Activated naive CD4-positive, alpha-beta T cell treated with Interleukin-2 at 50 U/mL for 16 hours (primary cell): ENCODE measurements around the gene HCRTR1.
"Not testable (repeated sequence)": the region's sequence is repeated elsewhere in the genome, so short reads cannot be mapped to it uniquely, and the experiment has no call there.

Experiments
- DNase-seq: peaks from one replicate; pipeline ENCODE4 v3.0.0-alpha.2; 2020

HCRTR1 gene

DNA sequence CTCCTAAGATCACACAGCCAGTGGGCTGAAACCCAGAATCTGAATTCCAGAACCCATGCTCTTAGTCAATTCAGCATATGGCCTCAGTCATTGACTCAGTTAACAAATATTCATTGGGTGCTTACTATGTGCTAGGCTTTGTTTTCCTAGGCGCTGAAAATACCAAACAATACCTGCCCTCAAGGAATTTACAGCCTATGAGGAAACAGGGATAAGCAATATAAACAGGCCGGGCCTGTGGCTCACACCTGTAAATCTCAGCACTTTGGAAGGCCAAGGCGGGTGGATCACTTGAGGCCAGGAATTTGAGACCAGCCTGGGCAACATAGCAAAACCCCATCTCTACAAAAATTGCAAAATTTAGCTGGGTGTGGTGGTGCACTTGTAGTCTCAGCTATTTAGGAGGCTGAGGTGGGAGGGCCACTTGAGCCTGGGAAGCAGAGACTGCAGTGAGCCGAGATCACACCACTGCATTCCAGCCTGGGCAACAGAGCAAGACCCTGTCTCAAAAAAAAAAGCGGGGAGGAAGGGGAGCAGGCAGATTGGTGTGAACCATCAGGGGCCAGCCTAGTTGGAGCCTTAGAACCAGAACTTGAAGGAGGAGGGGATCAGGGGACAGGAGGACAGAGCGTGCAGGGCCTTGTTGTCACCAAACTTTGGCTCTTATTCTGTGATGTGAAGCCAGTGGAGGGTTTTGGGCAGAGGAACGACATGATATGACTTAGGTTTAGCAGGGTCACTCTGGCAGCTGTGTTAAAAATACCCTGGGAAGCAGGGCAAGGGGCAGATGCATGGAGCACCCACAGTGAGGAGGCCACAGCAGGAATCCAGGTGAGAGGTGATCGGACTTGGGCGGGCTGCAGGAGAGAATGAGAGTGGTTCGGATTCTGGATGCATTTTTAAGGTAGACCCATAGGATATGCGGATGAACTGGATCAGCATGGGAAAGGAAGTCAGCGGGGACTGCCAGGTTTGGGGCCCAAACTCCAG, 35.4 kb upstream of the HCRTR1 start:
- no peak for DNase-seq

DNA sequence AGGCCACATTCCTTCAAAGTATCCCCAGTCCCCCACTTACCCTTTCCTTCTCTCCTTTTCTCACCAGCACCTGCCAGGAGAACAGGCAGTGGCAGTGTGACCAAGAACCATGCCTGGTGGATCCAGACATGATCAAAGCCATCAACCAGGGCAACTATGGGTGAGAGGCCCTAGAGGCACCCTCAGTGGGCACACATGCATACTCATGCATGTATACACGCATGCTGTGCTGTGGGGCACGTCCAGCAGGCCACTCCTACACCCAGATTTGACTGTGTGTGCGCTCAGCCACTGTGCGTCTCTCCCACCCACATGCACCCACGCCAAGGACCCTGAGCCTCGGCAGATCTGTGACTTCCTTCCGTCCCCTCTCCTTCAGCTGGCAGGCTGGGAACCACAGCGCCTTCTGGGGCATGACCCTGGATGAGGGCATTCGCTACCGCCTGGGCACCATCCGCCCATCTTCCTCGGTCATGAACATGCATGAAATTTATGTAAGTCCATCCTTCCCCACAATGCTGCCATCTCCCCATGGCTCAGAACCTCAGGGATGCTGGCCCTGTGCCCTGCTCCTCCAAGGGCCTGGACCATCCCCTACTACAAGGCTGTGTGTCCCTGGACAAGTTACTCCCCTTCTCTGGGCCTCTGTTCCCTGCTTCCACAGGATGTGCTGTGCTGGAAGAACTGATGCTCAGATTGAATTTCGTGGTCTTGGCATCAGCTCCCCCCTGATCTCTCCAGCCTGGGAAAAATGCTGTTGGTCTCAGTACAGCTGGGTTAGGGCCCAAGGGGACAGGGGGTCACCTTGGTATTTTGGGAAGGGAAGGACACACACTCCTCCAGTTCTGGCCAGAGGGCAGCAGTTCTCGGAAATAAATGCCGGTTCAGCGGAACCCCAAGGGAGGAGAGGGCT, 34.2 kb upstream of the HCRTR1 start:
- no peak for DNase-seq

DNA sequence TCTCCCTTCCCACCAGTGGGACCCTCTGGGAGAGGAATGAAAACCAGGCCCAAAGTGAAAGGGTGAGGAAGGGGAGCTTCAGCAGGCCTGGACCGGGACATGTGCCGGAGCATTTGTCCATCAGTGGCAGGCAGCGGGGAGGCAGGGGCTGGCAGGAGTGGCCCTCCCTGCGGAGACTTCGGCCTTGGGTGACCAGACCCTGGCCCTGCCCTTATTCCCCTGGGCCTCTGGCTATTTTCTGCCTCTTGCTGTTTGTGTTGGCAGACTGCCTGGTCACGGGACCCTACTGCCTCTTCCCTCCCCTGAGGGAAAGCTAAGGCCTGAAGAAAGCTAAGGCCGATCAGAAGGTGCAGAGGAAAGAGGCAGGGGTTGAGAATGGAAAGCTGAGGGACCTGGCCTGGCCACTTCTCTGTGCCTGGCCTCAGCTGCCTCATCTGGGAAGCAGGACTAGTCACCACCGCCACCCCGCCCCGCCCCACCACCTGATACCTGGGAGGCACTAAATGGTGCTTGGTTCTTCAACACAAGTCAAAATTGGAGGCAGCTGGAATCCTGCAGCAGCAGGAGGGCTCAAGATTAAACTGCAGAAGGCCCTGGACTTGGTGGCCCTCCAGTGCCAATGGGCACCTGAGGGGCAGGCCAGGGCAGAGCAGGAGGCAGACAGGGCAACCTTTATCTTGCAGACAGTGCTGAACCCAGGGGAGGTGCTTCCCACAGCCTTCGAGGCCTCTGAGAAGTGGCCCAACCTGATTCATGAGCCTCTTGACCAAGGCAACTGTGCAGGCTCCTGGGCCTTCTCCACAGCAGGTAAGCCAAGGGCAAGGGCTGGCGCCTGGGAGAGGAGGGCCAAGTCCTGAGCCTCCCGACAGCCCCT, 33.3 kb upstream of the HCRTR1 start:
- DNase-seq, result no peak

DNA sequence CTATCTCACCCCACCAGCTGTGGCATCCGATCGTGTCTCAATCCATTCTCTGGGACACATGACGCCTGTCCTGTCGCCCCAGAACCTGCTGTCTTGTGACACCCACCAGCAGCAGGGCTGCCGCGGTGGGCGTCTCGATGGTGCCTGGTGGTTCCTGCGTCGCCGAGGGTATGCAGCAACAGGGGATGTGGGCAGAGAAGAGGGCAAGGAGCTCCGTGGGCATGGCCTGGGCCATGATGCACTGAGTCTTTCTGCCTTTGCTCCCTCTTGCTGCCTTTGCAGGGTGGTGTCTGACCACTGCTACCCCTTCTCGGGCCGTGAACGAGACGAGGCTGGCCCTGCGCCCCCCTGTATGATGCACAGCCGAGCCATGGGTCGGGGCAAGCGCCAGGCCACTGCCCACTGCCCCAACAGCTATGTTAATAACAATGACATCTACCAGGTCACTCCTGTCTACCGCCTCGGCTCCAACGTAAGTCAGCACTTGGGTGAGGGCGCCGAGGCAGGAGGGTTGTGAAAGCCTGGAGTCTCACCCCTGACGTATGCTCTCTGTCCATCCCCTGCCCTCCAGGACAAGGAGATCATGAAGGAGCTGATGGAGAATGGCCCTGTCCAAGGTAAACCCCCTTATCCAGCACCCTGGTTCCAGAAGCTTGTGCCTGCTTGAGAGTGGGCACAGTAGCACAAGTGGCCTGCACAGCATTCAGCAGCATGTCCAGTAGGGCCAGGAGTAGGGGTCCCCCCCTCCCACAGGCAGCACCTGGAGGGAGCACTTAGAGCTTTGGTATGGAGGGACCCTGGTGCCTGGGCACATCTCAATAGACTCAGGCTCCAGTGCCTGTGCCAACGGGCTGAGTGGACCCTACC, 32.4 kb upstream of the HCRTR1 start:
- no peak for DNase-seq

DNA sequence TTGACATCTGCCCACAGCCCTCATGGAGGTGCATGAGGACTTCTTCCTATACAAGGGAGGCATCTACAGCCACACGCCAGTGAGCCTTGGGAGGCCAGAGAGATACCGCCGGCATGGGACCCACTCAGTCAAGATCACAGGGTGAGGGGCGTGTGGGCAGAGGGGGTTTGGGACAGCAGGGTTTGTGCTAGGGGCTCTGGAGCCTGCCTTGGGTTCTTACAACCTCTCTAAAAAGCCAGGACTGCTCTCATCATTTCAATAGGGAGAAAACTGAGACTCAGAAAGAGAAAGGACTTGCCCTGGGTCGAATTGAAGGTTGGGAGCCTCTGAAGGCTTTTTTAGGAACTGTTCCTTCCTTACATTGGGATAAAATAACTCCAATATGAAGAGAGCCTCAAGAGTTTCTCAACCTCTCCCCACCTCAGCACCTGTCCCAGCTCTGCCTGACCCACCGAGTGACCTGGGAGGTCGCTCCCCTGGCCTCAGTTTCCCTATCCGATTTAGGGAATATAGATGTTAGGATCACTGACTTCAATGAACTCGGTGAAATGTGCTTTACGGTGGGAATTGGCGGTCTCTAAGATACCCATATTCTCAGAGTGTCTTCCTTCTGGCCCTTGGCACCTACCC, 31.6 kb upstream of the HCRTR1 start:
- no peak for DNase-seq

DNA sequence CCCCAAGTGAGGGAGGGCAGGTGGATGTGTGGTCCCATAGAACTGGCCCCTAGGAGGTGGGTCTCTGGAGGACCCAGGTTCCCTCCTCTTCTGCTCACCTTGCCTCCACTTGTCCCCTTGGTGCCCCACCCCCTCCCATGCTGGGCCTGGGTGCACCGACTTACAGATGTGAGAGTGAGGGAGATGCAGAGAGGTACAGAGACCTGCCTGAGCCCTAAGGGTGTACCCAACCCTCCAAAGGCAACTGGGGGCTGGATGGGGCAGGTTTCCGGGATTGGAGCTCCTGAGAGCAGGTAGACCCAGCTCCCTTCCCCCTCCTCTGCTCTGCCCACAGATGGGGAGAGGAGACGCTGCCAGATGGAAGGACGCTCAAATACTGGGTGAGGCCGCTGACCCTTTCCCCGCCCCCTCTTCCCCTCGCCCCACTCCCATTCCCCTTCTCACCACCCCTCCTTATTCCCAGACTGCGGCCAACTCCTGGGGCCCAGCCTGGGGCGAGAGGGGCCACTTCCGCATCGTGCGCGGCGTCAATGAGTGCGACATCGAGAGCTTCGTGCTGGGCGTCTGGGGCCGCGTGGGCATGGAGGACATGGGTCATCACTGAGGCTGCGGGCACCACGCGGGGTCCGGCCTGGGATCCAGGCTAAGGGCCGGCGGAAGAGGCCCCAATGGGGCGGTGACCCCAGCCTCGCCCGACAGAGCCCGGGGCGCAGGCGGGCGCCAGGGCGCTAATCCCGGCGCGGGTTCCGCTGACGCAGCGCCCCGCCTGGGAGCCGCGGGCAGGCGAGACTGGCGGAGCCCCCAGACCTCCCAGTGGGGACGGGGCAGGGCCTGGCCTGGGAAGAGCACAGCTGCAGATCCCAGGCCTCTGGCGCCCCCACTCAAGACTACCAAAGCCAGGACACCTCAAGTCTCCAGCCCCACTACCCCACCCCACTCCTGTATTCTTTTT, 30.8 kb upstream of the HCRTR1 start:
- no peak for DNase-seq

DNA sequence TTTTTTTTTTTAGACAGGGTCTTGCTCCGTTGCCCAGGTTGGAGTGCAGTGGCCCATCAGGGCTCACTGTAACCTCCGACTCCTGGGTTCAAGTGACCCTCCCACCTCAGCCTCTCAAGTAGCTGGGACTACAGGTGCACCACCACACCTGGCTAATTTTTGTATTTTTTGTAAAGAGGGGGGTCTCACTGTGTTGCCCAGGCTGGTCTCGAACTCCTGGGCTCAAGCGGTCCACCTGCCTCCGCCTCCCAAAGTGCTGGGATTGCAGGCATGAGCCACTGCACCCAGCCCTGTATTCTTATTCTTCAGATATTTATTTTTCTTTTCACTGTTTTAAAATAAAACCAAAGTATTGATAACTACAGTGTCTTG, 30.2 kb upstream of the HCRTR1 start:
- DNase-seq, result not testable (repeated sequence)

DNA sequence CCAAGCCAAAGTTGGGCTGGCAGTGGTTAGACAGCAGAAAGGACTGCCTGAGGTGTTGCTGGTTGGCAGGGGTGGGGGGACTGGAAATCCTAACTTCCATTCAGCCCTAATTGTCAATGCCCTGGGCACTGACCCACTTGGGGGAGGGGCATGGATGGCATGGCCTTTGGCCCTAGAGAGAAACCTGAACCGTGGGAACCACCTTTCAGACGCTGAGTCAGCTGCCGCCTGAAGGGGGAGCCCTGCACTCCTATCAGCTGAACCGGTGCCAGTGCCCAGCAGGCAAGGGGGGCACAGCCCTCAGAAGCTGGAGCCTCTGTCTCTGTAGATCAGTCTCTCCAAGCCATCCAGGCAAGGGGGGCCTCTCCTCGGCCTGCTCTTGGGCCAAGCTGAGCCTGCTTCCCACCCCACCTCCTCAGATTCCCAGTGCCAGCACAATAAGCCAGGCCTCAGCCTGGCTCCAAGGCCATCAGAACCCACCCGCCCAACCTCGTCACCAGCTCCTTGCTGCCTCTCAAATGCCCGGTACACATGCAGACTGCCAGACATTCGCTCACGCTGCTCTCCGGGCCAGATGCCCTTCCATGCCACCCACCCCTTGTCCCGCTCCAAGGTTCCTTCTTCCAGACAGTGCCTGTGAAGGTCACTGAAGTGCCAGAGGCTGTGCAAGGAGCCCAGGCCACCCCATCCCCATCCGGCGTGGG, 29.6 kb upstream of the HCRTR1 start:
- DNase-seq, result peak; percentile 56

DNA sequence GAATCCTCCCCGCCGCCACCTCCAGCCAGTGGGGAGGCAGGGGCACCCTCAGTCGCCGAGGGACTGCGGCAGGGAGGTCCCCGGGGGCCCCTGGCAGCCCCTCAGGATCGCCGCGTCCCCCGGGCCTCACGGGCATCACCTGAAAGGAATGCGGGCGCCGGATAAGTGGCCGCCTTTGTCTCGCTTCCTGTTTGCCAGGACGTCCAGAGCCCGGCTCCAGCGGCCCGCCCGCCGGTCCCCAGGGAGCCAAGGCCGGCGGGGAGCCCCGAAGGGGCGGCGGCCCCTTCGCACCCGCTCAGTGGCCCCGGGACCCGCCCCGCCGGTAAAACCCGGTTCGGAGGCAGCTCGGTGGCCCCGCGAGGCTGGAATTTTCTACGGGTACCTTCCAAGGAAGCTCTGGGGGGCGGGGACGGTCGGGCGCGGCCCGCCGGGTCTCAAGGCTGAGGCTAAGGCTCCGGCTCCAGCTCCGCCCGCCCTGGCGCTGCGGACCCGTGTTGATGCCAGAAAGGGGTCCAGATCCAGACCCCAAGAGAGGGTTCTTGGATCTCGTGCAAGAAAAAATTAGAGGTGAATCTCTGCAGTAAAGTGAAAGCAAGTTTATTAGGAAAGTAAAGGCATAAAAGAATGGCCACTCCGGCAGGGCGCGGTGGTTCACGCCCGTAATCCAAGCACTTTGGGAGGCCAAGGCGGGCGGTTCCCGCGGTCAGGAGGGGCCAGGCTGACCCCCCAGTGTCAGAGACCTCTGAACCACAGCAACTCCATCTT, 28.6 kb upstream of the HCRTR1 start:
- DNase-seq, result no peak

DNA sequence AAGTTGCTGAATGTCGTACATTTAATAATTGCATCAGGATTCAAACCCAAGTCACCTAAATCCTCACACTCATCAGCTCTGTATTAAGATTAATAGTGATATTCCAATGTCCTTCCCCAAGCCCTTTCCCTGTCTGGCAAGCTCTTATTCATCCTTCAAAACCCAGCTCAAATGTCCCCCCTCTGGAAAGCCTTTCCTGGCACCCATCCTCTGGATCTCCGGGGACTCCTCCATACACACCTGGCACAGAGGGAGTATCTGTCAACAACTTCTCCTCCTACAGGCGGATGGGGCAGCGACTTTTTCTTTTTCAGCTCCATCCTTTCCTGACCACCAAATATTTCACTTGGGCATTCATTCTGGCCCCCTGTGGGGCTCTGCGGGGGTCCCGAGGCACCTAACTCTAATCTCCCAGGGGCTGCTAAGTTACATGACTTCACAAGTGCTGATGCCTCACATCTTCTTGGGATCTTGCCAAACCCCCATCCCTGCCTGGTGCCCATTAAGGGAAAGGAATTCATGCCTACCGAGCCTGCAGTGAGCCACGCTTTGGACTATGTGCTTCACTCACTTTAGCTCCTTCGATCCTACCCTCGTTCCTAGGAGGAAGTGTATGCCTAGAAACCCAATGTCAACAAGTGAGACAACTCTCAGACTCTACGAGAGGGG, 25.9 kb upstream of the HCRTR1 start:
- DNase-seq, result no peak

DNA sequence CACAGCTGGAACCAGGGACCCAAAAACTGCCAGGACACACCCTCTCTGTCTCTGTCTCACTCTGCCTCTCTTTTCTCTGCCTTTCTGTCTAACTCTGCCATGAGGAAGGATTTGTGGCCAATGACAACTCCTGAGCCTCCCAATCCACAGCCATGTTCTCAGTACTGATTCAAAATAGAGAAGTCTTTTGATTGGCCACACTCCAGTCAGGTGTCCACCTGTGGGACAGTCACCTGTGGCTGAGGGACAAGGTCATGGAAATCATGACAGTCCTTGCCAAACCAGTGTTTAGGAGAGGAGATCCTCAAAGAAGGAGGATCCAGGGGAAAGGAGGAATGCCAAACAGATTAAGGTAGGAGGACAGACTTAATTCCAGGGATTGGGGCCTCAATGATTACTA, 25.4 kb upstream of the HCRTR1 start:
- DNase-seq, result no peak

DNA sequence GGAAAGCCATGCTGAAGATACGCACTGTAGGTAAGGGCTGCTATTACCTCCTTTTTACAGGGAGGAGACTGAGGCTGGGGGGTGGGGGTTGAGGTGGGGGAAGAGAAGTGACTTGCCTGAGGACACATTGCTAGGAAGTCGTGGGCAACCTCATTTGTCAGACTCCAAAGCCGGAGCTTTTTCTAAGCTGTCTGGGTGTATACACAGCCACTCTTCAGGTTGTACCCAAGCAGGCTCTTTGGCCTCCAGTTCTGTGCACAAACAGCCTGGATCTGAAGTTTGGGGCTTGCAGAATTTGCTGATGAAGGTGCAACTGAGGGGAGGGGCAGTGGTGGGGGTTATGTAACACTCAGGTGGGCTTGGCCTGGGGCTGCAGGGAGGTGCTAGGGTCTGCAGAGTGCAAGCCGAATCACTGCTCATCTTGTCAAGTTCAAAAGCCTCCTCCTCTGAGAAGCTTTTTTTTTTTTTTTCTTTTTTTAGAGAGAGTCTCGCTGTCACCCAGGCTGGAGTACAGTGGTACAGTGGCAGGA, 24.3 kb upstream of the HCRTR1 start:
- no peak for DNase-seq

DNA sequence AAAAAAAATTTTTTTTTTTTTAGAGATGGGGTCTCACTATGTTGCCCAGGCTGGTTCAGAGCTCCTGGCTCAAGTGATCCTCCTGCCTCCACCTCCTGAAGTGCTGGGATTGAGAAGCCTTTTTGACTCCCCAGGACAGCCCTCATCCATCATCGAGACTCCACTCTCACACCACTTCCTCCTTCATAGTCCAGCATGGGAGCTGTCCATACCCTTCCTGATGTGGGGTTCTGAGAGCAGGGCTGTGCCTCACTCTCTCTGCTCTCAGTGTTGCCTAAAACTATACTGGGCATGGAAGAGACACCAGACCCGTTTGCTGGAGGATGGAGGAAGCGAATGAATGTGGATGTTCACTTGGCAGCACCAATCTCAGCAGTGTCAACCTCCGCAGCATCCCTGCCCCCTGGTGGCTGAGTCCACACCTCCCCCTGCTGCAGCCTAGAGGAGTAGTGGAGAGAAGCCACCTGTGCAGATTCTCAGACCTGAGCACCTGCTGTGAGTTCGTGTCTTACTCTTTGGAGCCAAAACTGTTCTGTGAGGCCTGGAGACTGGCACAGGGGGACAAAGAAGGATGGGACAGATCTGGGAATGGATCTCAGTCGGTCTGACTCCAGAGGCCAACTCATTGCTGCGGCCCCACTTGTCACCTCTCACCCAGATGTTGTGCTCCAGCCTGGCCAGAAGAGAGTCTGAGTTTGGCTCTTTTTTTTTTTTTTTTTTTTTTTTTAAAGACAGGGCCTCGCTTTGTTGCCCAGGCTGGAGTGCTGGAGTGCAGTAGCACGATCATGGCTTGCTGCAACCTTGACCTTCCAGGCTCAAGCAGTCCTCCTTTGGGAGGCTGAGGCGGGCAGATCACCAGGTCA, 23.5 kb upstream of the HCRTR1 start:
- DNase-seq, result peak; percentile 54

DNA sequence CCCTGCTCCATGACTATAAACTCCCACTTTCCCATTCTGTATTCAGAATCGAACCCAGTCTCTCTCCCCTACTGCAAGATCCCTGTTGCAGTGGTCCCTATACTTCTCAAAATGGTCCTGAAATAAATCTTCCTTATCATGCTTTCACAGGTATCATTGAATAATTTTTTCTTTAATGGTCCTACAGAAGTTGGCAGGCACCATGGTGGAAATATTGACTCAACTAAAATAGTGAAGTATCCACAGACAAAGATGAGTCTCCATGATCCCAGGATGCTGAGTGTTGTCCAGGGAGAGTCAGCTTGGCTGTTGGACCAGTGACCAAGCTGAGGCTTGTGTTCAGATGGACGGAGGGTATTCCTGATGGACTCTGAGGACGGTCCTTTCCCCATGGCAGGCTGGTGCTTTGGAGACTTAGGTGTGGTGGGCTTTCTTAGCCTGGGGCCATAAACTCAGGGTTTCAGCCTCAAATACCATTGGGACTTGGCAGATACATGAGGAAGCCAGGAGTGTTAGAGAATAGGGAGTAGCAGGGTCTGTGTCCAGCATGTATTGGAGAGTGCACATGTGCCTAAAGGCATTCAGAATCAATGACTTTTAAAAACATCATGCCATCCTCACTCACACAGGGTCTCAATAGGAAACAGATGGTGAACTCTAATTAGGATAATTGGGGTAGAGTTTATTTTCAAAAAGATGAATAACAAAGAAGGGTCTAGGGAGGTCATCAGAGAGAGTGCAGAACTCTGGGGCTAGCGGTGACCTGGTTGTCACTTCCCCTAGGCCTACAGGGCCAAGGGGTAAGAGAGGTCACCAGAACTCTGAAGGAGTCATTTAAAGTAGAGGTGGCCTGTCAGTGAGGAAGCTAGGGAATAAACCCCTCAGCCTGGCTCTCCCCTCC, 21.4 kb upstream of the HCRTR1 start:
- no peak for DNase-seq

DNA sequence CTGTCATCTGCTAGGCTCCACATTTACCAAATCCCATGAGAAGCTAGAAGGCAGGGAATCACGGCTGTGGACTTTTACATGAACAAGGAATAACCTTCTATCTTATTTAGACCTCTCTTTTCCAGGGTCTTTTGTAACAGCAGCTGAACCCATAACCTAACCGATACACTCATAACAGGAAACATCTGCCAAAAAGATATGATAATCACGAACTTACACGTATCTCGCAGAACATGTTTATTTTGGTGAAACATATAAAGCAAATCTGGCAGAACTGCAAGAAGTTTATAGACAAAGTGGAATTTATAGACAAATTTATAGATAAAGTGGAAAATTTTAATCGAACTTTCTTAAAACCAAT, 20.8 kb upstream of the HCRTR1 start:
- no peak for DNase-seq

DNA sequence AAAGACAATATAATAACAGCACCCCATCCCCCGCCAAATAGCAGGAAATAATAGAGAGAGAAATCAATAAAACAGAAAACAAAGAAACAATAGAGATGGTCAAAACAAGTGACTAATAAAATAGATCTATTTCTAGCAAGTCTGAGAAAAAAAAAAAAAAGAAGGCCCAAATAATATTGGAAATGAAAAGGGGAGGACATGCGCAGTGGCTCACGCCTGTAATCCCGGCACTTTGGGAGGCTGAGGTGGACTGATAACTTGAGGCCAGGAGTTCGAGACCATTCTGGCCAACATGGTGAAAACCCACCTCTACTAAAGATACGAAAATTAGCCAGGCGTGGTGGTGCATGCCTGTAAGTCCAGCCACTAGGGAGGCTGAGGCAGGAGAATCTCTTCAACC, 18.5 kb upstream of the HCRTR1 start:
- no peak for DNase-seq
